GM18498 (cell line): ENCODE results near the gene PAPSS2.
"Not testable (repeated sequence)": the region's sequence is repeated elsewhere in the genome, so short reads cannot be mapped to it uniquely, and the experiment has no call there.

Experiments
- ATAC-seq: cut with Tn5 transposase; IDR thresholded peaks from one replicate; pipeline ENCODE4 v1.9.1; 2021; ENCODE audit warnings: mild to moderate bottlenecking, moderate library complexity; ENCODE audit not compliant: unreplicated experiment

PAPSS2 gene

DNA sequence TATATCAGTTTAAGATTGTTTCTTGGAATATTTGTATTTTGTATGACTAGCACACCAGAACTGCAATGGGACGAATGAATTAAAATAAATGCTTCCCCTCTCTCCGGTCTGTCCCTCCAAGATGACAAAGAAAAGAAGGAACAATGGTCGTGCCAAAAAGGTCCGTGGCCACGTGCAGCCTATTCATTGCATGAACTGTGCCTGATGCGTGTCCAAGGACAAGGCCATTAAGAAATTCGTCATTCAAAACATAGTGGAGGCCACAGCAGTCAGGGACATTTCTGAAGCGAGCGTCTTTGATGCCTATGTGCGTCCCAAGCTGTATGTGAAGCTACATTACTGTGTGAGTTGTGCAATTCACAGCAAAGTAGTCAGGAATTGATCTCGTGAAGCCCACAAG is 17.2 kb upstream of the PAPSS2 start:
- no peak for ATAC-seq

DNA sequence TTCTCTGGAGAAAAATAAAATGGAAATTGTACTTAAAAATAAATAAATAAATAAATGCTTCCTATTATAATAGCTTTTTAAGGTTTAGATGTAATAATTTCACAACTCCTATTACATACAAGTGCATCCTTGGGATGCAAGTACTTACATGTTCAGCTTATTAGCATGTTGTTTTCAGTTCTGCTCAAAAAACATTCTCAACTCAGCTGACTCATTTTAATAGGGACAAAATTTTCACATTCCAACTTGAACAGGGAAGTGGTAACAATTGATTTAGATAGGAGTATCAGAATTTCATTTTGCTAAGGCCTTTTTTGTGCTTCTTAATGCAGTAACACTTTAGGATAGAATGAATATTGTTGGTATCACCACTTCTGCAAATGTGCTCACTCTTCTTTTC is 16.7 kb upstream of the PAPSS2 start:
- ATAC-seq: no peak

DNA sequence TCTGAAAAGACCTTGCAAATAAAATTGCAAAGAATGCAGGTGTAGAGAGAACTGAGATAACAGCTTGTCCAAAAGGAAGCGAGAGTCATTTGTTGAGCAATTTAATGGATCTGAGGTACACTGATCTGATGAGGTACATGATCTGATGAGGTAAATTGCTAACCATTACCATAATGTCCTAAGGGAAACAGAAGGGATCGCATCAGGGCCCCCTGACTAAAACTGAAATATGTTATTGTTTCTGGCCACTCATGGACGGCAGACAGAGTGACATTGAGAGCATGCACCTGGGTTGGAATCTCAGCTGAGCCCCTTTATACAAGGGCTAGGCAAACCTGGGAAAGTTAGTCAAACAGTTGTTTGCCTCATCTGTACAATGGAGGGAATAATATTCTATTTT is 15.8 kb upstream of the PAPSS2 start:
- ATAC-seq: no peak

DNA sequence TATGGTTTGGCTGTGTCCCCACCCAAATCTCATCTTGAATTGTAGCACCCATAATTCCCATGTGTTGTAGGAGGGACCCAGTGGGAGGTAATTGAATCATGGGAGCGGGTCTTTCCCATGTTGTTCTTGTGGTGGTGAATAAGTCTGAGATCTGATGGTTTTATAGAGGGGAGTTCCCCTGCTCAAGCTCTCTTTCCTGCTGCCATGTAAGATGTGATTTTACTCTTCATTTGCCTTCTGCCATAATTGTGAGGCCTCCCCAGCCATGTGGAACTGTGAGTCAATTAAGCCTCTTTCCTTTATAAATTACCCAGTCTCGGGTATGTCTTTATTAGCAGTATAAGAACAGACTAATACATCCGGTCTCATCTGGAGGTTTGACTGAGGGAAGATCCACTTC is 15.2 kb upstream of the PAPSS2 start:
- ATAC-seq: not testable (repeated sequence)

DNA sequence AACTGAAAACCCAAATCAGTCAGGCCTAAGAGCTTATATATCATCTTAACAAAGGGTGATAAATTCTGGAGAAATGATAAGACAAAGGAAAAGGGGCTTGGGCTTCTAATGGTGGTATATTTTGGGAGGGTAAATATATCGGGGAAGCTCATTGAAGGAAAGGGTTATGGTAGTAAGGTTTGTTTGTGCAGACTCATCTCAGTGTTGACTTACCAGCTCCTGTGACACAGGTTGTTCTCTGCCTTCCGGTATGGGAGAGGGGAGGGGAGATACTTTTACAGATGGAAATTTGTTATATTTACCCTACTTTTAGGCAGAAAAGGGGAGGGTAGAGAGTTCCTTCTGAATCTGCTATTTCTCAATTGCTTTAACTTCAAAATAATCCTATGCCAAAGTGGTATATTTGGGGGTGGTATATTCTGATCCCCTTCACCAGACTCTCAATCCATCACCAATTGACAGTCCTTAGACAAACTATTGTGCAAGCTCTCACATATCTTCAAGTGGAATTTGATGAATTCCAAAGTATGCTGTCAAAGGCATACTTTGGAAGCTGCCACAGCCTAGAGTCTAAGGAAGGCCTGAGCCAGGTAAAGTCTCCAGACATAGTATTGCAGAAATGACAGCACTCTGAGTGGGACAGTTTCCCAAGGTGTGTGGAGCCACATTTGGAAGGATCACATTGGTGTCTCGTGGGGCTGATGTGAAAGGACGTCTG is 13.3 kb upstream of the PAPSS2 start:
- no peak for ATAC-seq

DNA sequence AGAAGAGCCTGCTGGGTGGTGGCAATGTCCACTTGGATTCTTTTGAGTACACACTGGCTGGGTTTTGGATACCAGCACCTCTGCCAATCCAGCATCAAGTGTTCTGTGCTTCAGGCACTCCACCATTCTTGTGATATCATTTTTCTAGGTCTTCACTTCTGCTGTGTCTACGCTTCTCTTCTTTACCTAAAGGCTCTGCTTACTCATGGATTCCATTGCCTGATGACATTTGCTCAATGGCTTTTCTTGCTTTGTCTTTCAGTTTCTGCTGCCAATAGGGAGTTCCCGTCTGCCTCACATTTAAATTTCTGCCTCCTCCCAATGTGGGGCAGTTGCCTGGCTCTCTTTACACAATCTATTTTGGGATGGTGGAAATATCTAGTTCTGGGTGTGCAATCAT is 12.7 kb upstream of the PAPSS2 start:
- ATAC-seq: no peak

DNA sequence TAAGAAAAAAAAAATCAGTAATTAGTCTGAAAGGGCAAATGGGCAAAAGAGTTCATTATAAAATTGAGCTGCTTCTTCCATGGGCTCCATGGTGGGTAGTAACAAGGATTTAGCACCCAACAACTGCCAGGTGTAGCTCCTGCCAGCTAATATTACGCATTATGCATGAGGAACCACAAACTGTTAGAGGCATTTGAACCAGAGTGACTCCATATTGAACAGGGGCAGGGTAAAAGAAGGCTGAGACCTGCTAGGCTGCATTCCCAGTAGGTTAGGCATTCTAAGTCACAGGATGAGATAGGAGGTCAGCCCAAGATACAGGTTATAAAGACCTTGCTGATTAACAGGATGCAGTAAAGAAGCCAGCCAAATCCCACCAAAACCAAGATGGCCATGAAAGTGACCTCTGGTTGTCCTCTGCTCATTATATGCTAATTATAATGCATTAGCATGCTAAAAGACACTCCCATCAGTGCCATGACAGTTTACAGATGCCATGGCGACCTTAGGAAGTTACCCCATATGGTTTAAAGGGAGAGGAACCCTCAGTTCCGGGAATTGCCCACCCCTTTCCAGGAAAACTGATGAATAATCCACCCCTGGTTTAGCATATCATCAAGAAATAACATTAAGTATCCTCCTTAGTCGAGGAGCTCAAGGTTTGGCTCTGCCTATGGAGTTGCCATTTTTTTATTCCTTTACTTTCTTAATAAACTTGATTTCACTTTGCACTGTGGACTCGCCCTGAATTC is 8.7 kb upstream of the PAPSS2 start:
- ATAC-seq: no peak

DNA sequence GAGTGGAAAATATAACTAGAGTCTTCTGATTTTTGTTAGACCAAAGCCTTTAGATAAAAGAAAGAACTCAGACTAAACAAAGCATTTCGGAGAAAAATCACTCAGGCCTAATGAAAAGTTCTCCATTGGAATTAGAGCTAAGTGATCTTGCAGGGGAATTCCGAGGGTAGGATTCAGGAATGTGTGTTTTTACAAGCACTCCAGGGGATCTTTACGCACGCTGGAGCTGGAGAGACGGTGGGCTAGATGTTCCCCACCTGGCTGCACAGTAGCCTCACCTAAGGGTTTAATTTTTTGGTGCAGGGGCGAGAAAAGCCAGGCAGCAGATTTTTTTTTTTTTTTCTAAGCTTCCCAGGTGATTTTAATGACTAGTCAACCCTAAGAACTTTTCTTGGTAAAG is 7.9 kb upstream of the PAPSS2 start:
- no peak for ATAC-seq

DNA sequence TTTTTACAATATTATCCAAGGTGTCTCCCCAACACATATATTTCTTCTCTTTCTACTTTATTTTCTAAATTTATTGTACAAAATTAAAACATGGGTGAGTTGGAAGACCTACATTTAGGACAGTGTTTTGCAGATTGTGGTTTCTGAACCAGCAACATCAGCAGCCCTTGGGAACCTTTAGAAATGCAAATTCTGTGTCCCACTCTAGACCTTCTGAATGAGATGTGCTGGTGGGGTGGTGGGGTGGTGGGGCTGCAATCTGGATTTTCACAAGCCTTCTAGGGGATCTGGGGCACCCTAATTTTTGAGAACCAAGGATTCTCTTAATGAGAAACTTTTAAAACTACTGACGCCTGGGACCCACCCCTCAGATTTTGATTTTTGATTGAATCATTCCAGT is 7.4 kb upstream of the PAPSS2 start:
- no peak for ATAC-seq

DNA sequence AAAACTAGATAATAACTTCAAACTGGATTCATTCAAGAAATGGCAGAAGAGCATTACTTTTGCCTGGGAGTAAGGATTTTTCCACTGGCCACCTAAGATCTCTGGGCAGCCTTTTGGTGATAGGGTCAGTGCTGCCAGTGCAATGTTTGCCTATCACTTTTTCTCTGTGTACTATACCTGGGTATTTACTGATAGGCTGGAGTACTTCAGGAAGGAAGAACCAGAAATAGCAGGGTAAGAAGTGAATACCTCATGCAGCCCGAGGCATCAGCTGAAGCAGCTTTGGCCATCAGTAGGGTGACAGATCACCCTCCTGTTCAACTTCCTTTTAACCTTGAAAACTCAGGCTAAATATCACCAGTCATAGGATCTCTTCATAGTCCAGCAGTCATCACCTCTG is 5.5 kb upstream of the PAPSS2 start:
- no peak for ATAC-seq

DNA sequence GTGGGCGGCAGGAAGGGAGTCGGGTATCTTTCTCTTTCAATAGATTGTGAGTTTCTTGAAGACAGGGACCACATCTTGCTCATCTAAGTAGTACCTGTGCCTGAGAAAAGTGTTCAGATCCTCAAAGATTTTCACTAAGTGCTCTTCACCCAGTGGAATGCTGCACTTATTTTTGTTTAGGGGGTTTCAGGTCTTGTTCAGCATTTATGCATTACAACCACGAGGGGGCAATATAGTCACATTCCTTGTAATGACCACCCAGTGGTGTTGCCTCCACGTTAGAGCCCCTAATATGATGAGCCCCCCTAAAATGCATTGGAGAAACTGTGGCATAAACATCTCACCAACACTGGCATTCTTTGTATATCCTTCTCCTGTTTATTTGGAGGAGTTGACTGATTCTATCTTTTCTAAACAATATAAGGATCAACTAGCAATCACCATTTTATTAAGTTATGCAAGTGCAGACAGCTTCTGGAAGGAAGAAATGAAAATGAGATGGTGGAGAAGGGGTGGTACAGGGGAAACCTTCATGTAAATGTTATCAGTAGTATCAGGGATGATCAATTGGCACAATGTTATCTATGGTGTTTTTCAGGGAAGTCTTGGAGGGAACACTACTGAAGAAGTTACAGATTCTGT is 3.1 kb upstream of the PAPSS2 start:
- ATAC-seq: no peak

DNA sequence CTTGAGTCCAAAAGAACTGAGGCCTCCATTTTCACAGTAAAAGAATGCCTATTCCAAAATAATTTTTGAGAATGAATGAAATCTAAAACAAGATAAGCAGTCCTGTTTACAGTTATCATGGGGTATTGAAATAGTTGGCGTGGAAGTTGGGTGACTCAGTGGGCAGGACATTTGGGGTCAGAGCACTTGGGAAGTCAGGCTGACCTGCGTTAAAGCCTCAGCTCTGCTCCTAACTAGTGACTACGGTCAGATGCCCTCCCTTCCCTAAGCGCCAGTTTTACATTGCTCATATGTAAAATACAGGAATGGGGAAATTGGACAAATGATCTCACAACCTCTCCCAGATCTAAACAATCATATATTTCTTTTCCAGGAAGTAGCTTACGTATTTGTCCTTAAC is 2.3 kb upstream of the PAPSS2 start:
- ATAC-seq: no peak

DNA sequence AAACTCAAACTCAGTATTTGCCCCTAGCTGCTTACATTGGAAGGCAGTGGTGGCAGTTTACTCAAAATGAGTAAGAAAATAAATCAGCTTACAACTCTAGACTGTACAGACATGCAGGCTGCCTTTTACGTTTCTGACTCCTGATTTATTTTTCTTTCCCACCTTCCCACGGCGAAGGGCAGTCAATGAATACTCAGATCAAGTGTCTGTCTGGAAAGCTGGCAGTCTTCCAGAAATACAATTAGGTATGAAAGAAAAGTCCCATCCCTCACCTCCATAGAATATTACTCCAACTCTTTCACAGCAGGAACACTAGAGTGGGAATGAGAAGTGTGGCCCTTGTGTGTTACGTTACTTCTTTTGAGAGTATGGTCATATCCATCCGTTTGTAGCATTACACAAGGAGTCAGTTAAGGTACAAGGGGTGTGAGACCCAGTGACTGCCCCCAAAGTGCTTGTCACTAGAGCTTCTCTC is 1.3 kb upstream of the PAPSS2 start:
- ATAC-seq: no peak

DNA sequence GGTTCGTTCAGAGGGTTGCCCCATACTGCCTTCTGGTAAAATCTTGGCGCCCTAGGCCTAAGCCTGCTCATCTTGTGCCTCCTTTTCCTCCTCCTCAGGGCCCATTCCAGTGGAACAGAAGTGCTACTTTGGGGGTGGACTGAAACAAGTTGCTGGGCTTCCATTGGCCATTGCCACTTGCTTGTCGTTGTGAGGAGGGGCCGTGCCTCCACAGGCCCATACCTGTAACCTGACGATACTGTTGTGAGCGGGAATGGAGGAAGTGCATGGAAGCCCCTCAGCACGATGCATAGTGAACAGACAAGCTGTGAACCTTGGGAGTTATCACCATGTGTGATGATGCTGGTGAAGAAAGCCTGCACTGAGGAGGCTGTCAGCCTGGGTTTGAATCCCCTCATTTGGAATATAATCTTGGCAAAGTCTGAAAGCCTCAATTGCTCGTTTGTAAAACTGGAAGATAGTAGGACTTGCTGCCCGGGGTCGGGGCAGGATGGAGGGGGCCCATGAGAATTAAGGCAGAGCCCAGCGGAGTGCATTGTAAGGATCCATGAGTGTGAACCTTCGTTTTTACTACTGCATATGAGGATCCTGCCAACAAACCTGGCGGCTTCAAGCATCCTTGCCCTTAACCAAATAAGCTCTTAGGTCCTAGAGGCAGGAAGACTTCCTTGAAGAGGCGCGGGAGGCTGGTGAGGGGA is 671 bp upstream of the PAPSS2 start:
- ATAC-seq: no peak

DNA sequence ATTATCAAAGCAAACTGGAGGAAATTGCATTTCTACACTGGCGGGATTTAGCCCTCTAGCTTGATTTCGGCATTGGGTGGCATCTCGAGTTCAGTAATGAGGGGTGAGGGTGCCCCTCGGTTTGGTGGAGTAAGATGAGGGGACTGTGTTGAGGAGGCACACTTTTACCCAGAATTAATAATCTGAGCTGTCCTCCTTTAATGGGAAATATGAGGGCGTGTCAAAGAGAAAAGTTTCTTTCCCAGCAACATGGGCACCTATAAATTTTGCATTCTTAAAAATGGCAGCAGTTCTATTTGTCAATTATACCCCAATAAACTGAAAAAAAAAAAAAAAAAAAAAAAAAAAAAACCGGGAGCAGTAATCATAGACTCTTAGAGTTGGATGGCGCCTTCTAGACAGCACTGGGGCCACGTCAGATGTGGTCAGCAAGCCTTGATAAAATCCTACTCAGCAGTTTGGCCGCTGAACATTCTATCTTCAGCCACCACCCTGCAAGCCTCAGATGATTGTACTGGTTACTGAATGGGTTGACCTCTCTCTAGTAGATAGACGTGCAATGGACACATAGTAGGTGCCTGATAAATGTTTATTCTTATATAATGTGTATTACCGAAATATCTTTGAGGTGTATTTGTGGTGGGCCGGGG is 931 bp downstream of the PAPSS2 start:
- ATAC-seq: no peak

DNA sequence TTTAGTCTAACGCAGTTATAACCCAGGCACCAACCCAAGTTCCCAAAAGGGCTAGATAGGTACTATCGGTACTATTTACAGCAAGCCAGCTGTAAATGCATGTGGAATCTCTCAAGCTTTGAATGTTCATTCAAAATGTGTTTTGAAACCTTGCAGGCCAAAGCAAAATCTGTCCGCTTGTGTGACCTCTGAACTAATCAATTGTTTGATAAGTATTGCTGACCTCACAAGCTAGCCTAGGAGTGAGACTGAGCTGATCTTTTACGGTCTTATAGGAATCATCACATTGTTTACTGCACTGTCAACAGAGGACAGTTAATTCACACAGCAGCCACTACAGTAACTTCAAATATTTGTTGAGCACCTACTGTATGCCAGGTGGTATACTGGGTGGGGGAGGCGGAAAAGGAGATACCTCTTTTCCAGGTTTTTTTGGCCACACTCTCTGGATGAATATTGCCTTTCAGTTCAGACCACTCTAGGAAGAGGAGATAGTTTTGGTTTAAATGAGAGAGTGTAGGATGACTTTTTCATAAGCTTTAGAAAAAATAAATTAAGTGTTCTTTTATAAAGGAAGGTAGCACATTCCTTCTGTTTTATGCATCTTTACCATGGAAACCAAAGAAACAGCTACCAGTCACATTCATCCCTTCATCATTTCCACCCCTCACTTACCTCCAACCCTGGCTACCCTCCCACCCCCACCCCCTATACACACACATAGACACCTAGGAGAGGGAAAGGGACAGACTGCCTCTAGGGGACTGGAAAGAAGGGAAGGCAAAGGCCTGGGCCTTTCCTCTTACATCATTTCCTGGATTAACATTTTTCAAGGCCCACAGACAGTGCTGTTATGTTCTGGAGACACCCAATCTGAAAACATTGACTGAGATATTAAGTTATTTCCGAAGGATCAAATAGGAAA is 2.4 kb downstream of the PAPSS2 start:
- ATAC-seq: no peak

DNA sequence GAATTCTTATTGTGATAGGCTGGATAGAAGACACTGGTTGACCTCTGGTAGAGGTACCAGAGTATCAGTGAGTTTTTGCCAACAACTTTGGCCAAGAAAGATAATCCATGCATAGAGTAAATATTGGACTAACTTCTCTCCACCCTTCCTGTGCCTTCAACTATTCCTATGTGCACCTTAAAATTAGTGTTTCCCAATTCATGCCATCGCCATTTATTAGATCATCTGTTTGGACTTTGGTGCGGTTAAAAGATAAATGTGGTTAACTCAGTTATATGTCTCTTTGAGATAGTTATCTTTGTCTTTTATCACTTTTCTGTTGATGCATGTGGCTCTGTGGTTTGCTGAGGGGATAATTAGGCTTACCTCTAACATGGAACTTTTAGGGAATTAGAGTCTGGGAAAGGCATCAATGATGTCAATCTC is 4.6 kb downstream of the PAPSS2 start:
- ATAC-seq: no peak

DNA sequence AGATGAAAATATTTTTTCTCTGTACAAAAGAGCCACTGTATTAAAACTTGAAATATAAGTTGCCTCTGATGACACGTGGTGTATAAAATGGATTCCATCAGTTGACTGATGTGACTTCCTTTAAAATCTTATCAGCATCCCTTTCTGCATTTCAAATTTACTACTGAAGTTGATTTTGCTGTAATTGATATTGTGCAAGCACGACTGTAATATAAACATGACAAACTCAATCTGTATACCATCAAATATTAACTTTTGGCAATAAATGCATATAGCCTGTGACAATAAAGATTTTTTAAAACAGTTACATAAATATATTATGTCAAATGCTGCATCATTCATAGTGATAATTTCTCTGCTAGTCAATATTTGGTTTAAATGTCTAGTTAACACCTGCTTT is 7.8 kb downstream of the PAPSS2 start:
- no peak for ATAC-seq

DNA sequence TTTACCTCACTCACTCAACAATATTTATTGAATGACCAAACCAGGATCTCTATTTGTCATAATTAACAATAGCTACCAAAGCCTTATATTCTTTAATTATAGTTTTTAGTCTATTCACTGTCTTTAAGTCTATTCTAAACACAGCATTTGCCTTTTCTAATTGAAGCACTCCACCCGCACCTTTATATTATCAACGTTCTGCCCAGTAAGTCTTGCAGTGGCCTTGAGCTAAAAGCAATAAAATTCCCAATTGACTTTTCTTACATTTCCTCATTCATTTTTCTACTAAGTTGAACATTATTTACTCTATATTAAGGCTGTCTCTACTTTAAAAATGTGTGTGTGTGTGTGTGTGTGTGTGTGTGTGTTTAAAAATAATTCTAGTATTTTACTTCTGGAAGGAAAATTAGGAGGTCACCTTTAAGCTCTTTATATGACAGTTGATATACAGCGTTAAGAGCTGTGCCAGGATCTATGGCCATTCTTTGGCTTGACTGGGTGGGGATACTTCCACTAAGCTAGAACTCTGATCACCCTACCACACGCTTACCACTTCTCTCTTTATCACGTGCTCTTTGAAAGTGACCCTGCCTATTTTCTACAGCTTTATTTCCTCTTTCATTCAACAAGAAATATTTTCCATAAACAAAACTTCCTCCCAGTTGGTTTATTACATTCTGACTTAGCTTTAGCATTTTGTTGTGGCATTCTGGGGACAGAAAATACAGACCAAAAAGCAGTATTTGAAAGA is 8.8 kb downstream of the PAPSS2 start:
- ATAC-seq: no peak
